Measurements from ENCODE around the gene HOXD13.

DNA sequence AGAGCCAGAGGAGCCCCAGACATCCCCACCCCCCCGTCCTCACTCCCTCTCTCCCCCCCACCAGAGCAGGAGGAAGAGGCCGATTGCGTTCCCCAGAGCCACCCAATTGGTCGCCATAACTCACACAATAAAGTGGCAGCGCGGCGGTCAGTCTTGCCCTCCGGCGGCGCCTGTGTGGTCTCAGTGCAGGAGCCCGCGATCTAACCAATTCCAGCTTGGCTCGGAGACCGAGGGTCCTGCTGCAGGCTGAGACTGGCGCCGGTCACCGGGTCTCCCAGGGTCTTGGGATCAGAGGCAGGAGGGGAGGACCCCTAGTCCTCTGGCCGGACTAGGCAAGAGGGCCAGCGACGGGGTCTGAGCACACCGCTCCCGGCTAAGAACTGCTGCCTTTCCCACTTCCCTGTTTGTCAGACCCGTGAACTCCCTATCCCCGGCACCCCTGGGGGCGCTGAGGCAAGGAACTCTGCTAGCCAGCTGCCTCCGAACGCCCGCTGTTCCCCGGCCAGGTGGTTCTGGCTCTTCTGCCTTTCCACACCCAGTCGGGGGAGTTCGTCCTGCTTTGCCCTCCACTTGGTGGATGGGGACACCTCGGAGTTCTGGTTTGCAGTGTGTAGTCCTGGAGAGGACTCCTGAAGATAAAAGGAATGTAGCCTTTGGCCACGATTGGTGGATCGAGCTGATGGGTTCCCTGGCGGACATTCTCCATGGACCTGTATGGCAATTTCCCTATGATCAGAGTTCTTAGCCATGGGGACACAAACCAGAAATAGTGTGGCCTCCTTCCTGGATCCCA, 6.0 kb downstream of the HOXD13 start:
- no peak for TF ChIP-seq CTCF (conservative IDR thresholded peaks at IDR 0.05; ENCODE audit: low read depth, low read length)
- TF ChIP-seq EZH2 (IDR thresholded peaks at IDR 0.05; ENCODE audit: borderline replicate concordance, low read depth, low read length, poor library complexity, severe bottlenecking) = no peak
